HepG2 (cell line): Measurements from ENCODE around the gene TMCC2. TPM values are rescaled to one million over a fixed set of nuclear protein-coding genes. Genes with fewer than 3 reads are reported as not detected.
A peak's percentile ranks its signal among the peaks of the same experiment; 100 is the strongest.

ENCODE experiments used
- BCL6 ChIP-seq: IDR thresholded peaks from 2 replicates; pipeline ENCODE4 v1.6.1; 2016; ENCODE audit warnings: missing genetic modification reagents, missing compliant biosample characterization
- CHD4 ChIP-seq: fragments of 200-600 bp; sonication (generic); IDR thresholded peaks from 2 replicates; pipeline ENCODE4 v1.7.0; 2017; ENCODE audit warnings: mild to moderate bottlenecking, low read length, borderline replicate concordance
- HDAC2 ChIP-seq: sonication (generic); formaldehyde crosslinking; IDR thresholded peaks from 2 replicates; pipeline ENCODE4 v1.4.0; 2020; ENCODE audit warnings: missing genetic modification reagents
- NR2F2 ChIP-seq: IDR thresholded peaks from 2 replicates; pipeline ENCODE4 v1.6.1; 2012; ENCODE audit warnings: low read depth, inconsistent platforms, borderline replicate concordance
- POLR2G ChIP-seq: fragments of 200-400 bp; formaldehyde crosslinking; IDR thresholded peaks from 2 replicates; pipeline ENCODE4 v1.6.1; 2018; ENCODE audit warnings: mild to moderate bottlenecking, low read depth, low read length, moderate library complexity
- SNAPC2 ChIP-seq: sonication (generic); formaldehyde crosslinking; IDR thresholded peaks from 2 replicates; pipeline ENCODE4 v1.8.1; 2022; ENCODE audit warnings: mild to moderate bottlenecking, missing genetic modification reagents
- SP2 ChIP-seq: sonication (generic); formaldehyde crosslinking; IDR thresholded peaks from 2 replicates; pipeline ENCODE4 v1.5.1; 2020; ENCODE audit warnings: mild to moderate bottlenecking, missing genetic modification reagents
- SP5 ChIP-seq: IDR thresholded peaks from 2 replicates; pipeline ENCODE4 v1.6.1; 2016; ENCODE audit warnings: low read depth, borderline replicate concordance
- TARDBP ChIP-seq: sonication (generic); formaldehyde crosslinking; IDR thresholded peaks from 2 replicates; pipeline ENCODE4 v1.8.0; 2022; ENCODE audit warnings: mild to moderate bottlenecking, missing genetic modification reagents
- TEAD2 ChIP-seq: sonication (generic); formaldehyde crosslinking; IDR thresholded peaks from 2 replicates; pipeline ENCODE4 v1.9.0; 2021; ENCODE audit warnings: missing genetic modification reagents
- TGIF2 ChIP-seq: IDR thresholded peaks from 2 replicates; pipeline ENCODE4 v1.6.1; 2016; ENCODE audit warnings: control low read depth, missing compliant biosample characterization
- ZNF101 ChIP-seq: sonication (generic); formaldehyde crosslinking; IDR thresholded peaks from 2 replicates; pipeline ENCODE4 v1.4.0; 2020; ENCODE audit warnings: mild to moderate bottlenecking, low read depth, missing genetic modification reagents, borderline replicate concordance
- ZNF253 ChIP-seq: sonication (generic); formaldehyde crosslinking; IDR thresholded peaks from 2 replicates; pipeline ENCODE4 v1.8.0; 2022; ENCODE audit warnings: mild to moderate bottlenecking, missing genetic modification reagents, borderline replicate concordance
- ZNF33B ChIP-seq: sonication (generic); formaldehyde crosslinking; IDR thresholded peaks from 2 replicates; pipeline ENCODE4 v1.5.1; 2020; ENCODE audit warnings: mild to moderate bottlenecking, missing genetic modification reagents
- polyA plus RNA-seq, 8 experiments: library from polyadenylated mRNA; depleted of rRNA in 3 of 8; stranded (reverse) in 7 of 8; unstranded in 1 of 8; fragments of >200 nt; fragmentation: Illumina TruSeq in 4 of 8; extraction: Trizol in 4 of 8; gene quantifications; 2 replicates each; pipeline versions ENCODE4 v1.2.1 to v1.2.3, GENCODE V29; 2011 to 2016; ENCODE audit warnings: low read depth in 4 of 8, missing spikeins in 1 of 8, mixed read lengths in 1 of 8; ENCODE audit not compliant: insufficient read depth in 1 of 8
- total RNA-seq, 5 experiments: library from RNA; depleted of rRNA; stranded (reverse); fragments of >200 nt; fragmentation: Illumina TruSeq; extraction: Trizol; gene quantifications; 2 replicates each; pipeline ENCODE4 v1.2.3, GENCODE V29; 2016; ENCODE audit warnings: low read depth in 1 of 5
- TF ChIP-seq, protein P1 (sequence below), 2 experiments: sonication (generic) in 1 of 2; formaldehyde crosslinking in 1 of 2; IDR thresholded peaks; 2 replicates each; pipeline versions ENCODE4 v1.4.0 to v1.6.1; 2016 to 2020; ENCODE audit warnings: borderline replicate concordance in 1 of 2, low read depth in 1 of 2, mild to moderate bottlenecking in 1 of 2, missing genetic modification reagents in 1 of 2
- TF ChIP-seq, protein P2 (sequence below): sonication (generic); formaldehyde crosslinking; IDR thresholded peaks from 2 replicates; pipeline ENCODE4 v1.5.0; 2020; ENCODE audit warnings: mild to moderate bottlenecking, missing genetic modification reagents
- TF ChIP-seq, protein P3 (sequence below): sonication (generic); formaldehyde crosslinking; IDR thresholded peaks from 2 replicates; pipeline ENCODE4 v1.5.0; 2020; ENCODE audit warnings: missing genetic modification reagents
- TF ChIP-seq, protein P4 (sequence below): IDR thresholded peaks from 2 replicates; pipeline ENCODE4 v1.6.1; 2016; ENCODE audit warnings: mild to moderate bottlenecking, missing biosample characterization, missing genetic modification reagents
- TF ChIP-seq, protein P5 (sequence below): sonication (generic); formaldehyde crosslinking; IDR thresholded peaks from 2 replicates; pipeline ENCODE4 v1.4.0; 2020; ENCODE audit warnings: missing genetic modification reagents

Gene TMCC2
- total and polyA plus RNA-seq, 2 of the 13 experiments (the other 11 are each of a cell fraction or from before 2014, with no cell fraction given), result 0.12 to 0.24 TPM

DNA sequence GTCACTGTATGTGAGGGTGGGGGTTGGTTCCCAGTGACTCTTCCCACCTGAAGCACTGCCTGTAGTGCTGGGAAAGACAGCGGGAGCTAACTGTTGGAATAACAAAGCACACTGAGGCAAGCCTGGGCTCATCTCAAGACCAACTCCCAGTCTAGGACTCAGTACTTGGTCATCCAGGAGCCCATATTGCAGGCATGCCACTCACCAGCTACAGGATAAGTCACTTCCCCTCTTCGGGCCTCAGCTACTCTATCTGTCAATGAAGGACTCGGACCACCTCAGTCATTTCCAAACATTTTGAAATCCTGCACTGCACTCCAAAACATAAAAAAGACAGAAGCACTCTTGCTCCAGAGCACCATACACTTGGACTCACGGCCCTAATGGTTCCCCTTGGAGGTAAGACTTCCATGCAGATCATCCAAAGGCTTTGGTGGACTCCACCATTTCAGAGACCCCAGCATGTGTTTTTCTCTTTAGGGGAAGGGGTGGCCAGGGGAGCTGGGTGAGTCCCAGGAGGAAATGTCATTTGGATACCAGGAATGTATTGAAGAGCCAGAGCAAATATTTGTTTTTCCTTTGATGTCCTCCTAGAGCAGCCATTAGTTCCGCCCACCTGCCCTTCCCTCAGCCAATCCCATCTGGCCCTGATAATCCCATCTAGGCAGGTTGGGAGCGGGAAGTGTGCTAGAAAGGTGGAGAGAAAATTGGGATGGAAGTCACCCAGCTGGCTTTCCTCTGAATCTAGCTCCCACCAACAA, 90.7 kb downstream of the TMCC2 start (continued):
- TF ChIP-seq, protein P1, sequence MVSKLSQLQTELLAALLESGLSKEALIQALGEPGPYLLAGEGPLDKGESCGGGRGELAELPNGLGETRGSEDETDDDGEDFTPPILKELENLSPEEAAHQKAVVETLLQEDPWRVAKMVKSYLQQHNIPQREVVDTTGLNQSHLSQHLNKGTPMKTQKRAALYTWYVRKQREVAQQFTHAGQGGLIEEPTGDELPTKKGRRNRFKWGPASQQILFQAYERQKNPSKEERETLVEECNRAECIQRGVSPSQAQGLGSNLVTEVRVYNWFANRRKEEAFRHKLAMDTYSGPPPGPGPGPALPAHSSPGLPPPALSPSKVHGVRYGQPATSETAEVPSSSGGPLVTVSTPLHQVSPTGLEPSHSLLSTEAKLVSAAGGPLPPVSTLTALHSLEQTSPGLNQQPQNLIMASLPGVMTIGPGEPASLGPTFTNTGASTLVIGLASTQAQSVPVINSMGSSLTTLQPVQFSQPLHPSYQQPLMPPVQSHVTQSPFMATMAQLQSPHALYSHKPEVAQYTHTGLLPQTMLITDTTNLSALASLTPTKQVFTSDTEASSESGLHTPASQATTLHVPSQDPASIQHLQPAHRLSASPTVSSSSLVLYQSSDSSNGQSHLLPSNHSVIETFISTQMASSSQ (IDR thresholded peaks at IDR 0.05; ENCODE audit: low read depth), result no peak
- TF ChIP-seq, protein P1 (CRISPR knock-in tag; IDR thresholded peaks at IDR 0.05; ENCODE audit: borderline replicate concordance), result no peak
- TF ChIP-seq ZNF33B (CRISPR knock-in tag) (no peak), CHD4 (peak; percentile 48; the same call in 1 of the 2 replicates), TARDBP (CRISPR knock-in tag) (peak; percentile 34; the same call in 1 of the 2 replicates), ZNF253 (CRISPR knock-in tag) (no peak), TGIF2 (CRISPR knock-in tag) (no peak), TEAD2 (CRISPR knock-in tag) (no peak), POLR2G (no peak), NR2F2 (0 out of 2 replicates have a peak, but pooled peaks have one; percentile 20), SP2 (CRISPR knock-in tag) (peak; percentile 55), SNAPC2 (0 out of 2 replicates have a peak, but pooled peaks have one; percentile 33), HDAC2 (CRISPR knock-in tag) (peak; percentile 44; the same call in 1 of the 2 replicates), SP5 (CRISPR knock-in tag) (peak; percentile 96), ZNF101 (CRISPR knock-in tag) (no peak), BCL6 (peak; percentile 60)
- TF ChIP-seq, protein P2, sequence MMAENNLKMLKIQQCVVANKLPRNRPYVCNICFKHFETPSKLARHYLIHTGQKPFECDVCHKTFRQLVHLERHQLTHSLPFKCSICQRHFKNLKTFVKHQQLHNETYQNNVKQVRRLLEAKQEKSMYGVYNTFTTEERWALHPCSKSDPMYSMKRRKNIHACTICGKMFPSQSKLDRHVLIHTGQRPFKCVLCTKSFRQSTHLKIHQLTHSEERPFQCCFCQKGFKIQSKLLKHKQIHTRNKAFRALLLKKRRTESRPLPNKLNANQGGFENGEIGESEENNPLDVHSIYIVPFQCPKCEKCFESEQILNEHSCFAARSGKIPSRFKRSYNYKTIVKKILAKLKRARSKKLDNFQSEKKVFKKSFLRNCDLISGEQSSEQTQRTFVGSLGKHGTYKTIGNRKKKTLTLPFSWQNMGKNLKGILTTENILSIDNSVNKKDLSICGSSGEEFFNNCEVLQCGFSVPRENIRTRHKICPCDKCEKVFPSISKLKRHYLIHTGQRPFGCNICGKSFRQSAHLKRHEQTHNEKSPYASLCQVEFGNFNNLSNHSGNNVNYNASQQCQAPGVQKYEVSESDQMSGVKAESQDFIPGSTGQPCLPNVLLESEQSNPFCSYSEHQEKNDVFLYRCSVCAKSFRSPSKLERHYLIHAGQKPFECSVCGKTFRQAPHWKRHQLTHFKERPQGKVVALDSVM, result no peak
- TF ChIP-seq, protein P3, sequence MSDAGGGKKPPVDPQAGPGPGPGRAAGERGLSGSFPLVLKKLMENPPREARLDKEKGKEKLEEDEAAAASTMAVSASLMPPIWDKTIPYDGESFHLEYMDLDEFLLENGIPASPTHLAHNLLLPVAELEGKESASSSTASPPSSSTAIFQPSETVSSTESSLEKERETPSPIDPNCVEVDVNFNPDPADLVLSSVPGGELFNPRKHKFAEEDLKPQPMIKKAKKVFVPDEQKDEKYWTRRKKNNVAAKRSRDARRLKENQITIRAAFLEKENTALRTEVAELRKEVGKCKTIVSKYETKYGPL, result no peak
- TF ChIP-seq, protein P4, sequence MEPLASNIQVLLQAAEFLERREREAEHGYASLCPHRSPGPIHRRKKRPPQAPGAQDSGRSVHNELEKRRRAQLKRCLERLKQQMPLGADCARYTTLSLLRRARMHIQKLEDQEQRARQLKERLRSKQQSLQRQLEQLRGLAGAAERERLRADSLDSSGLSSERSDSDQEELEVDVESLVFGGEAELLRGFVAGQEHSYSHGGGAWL (CRISPR knock-in tag), result no peak
- TF ChIP-seq, protein P5, sequence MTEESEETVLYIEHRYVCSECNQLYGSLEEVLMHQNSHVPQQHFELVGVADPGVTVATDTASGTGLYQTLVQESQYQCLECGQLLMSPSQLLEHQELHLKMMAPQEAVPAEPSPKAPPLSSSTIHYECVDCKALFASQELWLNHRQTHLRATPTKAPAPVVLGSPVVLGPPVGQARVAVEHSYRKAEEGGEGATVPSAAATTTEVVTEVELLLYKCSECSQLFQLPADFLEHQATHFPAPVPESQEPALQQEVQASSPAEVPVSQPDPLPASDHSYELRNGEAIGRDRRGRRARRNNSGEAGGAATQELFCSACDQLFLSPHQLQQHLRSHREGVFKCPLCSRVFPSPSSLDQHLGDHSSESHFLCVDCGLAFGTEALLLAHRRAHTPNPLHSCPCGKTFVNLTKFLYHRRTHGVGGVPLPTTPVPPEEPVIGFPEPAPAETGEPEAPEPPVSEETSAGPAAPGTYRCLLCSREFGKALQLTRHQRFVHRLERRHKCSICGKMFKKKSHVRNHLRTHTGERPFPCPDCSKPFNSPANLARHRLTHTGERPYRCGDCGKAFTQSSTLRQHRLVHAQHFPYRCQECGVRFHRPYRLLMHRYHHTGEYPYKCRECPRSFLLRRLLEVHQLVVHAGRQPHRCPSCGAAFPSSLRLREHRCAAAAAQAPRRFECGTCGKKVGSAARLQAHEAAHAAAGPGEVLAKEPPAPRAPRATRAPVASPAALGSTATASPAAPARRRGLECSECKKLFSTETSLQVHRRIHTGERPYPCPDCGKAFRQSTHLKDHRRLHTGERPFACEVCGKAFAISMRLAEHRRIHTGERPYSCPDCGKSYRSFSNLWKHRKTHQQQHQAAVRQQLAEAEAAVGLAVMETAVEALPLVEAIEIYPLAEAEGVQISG (CRISPR knock-in tag), result peak; percentile 15; the same call in 1 of the 2 replicates
